ENCODE measurements around the gene GRK6.

The GRK6 gene

GRCh38 chr5:177472460-177473442, 46.3 kb downstream of the GRK6 start:
- CTCF ChIA-PET: interaction anchor here (0.9 to 16.8 kb wide), 7 partner anchors 10 to 163 kb away, joined by 3 to 261 read pairs (median 4); partner anchors contain the start of gene PDLIM7
- DNase-seq (ENCODE audit: low read depth, low spot score): no peak

GRCh38 chr5:177473443-177474001, 47.0 kb downstream of the GRK6 start, which contains the start of gene DBN1:
TSS of gene DBN1 (minus strand) at chr5:177473634. CDS start at chr5:177473521, 113 bp downstream.
- peak within 1 kb of the TSS; percentile 89 for H3K4me3 ChIP-seq (ENCODE audit: low read depth, low read length)
- ChIA-PET POLR2A (interaction anchor here (0.9 to 15.8 kb wide), 6 partner anchors 11 to 69 kb away, joined by 3 to 401 read pairs (median 6); partner anchors contain the start of gene PDLIM7), CTCF (interaction anchor here (0.9 to 16.8 kb wide), 5 partner anchors 11 to 164 kb away, joined by 3 to 261 read pairs (median 4); partner anchors contain the start of gene PDLIM7)
- TF ChIP-seq CTCF (IDR thresholded peaks at IDR 0.05; ENCODE audit: insufficient read depth, low read length, missing control alignments): no peak
- no peak for DNase-seq (ENCODE audit: low read depth, low spot score)

More at GRCh38 chr5:177472460-177473442, 46.3 kb downstream of the GRK6 start:
- H3K4me3 ChIP-seq (ENCODE audit: low read depth, low read length): peak overlapping the region; percentile 89
- POLR2A ChIA-PET: interaction anchor here (0.6 to 15.8 kb wide), 7 partner anchors 10 to 124 kb away, joined by 3 to 401 read pairs (median 6); partner anchors contain the start of gene PDLIM7
- no peak for TF ChIP-seq CTCF (IDR thresholded peaks at IDR 0.05; ENCODE audit: insufficient read depth, low read length, missing control alignments)

- DNase-seq (ENCODE audit: low read depth, low spot score): no peak
- TF ChIP-seq CTCF (IDR thresholded peaks at IDR 0.05; ENCODE audit: insufficient read depth, low read length, missing control alignments): no peak
- POLR2A ChIA-PET: interaction anchor here (0.9 to 15.8 kb wide), 4 partner anchors 10 to 20 kb away, joined by 3 to 401 read pairs (median 4); partner anchors contain the start of gene PDLIM7
- peak overlapping the region; percentile 37 for H3K4me3 ChIP-seq (ENCODE audit: low read depth, low read length)
- CTCF ChIA-PET: interaction anchor here (1.1 to 16.8 kb wide), 3 partner anchors 19 to 70 kb away, joined by 4 to 261 read pairs (median 168); partner anchors contain the start of gene PDLIM7
Measured at GRCh38 chr5:177474002-177474476, 47.6 kb downstream of the GRK6 start.

GRCh38 chr5:177474846-177475562, 48.5 kb downstream of the GRK6 start:
- ChIA-PET POLR2A (interaction anchor here (15.8 kb wide), 1 partner anchor 19 kb away, joined by 401 read pairs; the partner anchor contains the start of gene PDLIM7), CTCF (interaction anchor here (11.7 to 16.8 kb wide), 2 partner anchors 19 to 21 kb away, joined by 168 to 261 read pairs; partner anchors contain the start of gene PDLIM7)
- no peak for DNase-seq (ENCODE audit: low read depth, low spot score)
- TF ChIP-seq CTCF (IDR thresholded peaks at IDR 0.05; ENCODE audit: insufficient read depth, low read length, missing control alignments): no peak
- H3K4me3 ChIP-seq (ENCODE audit: low read depth, low read length): no peak overlapping the region

- DNase-seq (ENCODE audit: low read depth, low spot score): no peak
- TF ChIP-seq CTCF (IDR thresholded peaks at IDR 0.05; ENCODE audit: insufficient read depth, low read length, missing control alignments): no peak
- ChIA-PET POLR2A (interaction anchor here (1.2 to 15.8 kb wide), 3 partner anchors 18 to 74 kb away, joined by 3 to 401 read pairs (median 4); partner anchors contain the start of genes DDX41 and PDLIM7), CTCF (interaction anchor here (11.7 to 16.8 kb wide), 2 partner anchors 20 kb away, joined by 168 to 261 read pairs; partner anchors contain the start of gene PDLIM7)
- H3K4me3 ChIP-seq (ENCODE audit: low read depth, low read length): no peak overlapping the region
Measured at GRCh38 chr5:177475563-177476427, 49.3 kb downstream of the GRK6 start.
